DMS79 (cell line): ENCODE measurements around the gene FCER1G.
A peak's percentile ranks its signal among the peaks of the same experiment; 100 is the strongest.
"Not testable (repeated sequence)": the region's sequence is repeated elsewhere in the genome, so short reads cannot be mapped to it uniquely, and the experiment has no call there.

Experiments
- DNase-seq: peaks from one replicate; lab custom pipeline; 2025; lab: John Stamatoyannopoulos, UW

The FCER1G gene

GRCh38 chr1:161233102-161233501 lies 18.0 kb downstream of the FCER1G start:
- DNase-seq = no peak

GRCh38 chr1:161235957-161236775 lies 21.1 kb downstream of the FCER1G start:
- no peak for DNase-seq

GRCh38 chr1:161238039-161238473 lies 23.0 kb downstream of the FCER1G start, which contains the start of gene NR1I3:
NR1I3 (minus strand) TSS chr1:161238203; CDS start chr1:161236565, 1,638 bp downstream.
- no peak for DNase-seq

- no peak for DNase-seq
These were observed 26.6 kb downstream of the FCER1G start for GRCh38 chr1:161241682-161242081.

GRCh38 chr1:161242313-161242712 lies 27.2 kb downstream of the FCER1G start:
- no peak for DNase-seq

GRCh38 chr1:161244888-161245287 lies 29.8 kb downstream of the FCER1G start:
- DNase-seq = no peak

- not testable (repeated sequence) for DNase-seq
These were observed 35.0 kb downstream of the FCER1G start for GRCh38 chr1:161250100-161250499.

- no peak for DNase-seq
These were observed 35.7 kb downstream of the FCER1G start for GRCh38 chr1:161250829-161251228.

GRCh38 chr1:161251579-161251978 lies 36.5 kb downstream of the FCER1G start:
- no peak for DNase-seq

GRCh38 chr1:161255302-161255701 lies 40.2 kb downstream of the FCER1G start:
- not testable (repeated sequence) for DNase-seq

GRCh38 chr1:161255955-161256520 lies 40.9 kb downstream of the FCER1G start:
- not testable (repeated sequence) for DNase-seq

- DNase-seq = not testable (repeated sequence)
These were observed 42.0 kb downstream of the FCER1G start for GRCh38 chr1:161257109-161257508.

- DNase-seq = peak; percentile 25
These were observed 43.6 kb downstream of the FCER1G start, which contains the start of gene PCP4L1 for GRCh38 chr1:161258439-161259344. PCP4L1 (plus strand) TSS chr1:161258745; CDS start chr1:161258975, 230 bp downstream.

GRCh38 chr1:161259345-161259702 lies 44.2 kb downstream of the FCER1G start:
- DNase-seq = no peak

GRCh38 chr1:161259765-161260164 lies 44.7 kb downstream of the FCER1G start:
- DNase-seq = no peak

GRCh38 chr1:161260376-161261260 lies 45.5 kb downstream of the FCER1G start:
- no peak for DNase-seq

- DNase-seq = no peak
These were observed 46.5 kb downstream of the FCER1G start for GRCh38 chr1:161261261-161262235.

GRCh38 chr1:161265305-161265704 lies 50.2 kb downstream of the FCER1G start:
- DNase-seq = no peak

GRCh38 chr1:161266202-161266601 lies 51.1 kb downstream of the FCER1G start:
- no peak for DNase-seq

- DNase-seq = no peak
These were observed 51.7 kb downstream of the FCER1G start for GRCh38 chr1:161266836-161267235.
